T-helper 22 cell (primary cell): ENCODE data around the gene FUT6.
A peak's percentile ranks its signal among the peaks of the same experiment; 100 is the strongest.

Experiments
- DNase-seq: peaks from one replicate; pipeline ENCODE4 v3.0.0-alpha.2; 2020; ENCODE audit warnings: low read depth

Gene FUT6

DNA sequence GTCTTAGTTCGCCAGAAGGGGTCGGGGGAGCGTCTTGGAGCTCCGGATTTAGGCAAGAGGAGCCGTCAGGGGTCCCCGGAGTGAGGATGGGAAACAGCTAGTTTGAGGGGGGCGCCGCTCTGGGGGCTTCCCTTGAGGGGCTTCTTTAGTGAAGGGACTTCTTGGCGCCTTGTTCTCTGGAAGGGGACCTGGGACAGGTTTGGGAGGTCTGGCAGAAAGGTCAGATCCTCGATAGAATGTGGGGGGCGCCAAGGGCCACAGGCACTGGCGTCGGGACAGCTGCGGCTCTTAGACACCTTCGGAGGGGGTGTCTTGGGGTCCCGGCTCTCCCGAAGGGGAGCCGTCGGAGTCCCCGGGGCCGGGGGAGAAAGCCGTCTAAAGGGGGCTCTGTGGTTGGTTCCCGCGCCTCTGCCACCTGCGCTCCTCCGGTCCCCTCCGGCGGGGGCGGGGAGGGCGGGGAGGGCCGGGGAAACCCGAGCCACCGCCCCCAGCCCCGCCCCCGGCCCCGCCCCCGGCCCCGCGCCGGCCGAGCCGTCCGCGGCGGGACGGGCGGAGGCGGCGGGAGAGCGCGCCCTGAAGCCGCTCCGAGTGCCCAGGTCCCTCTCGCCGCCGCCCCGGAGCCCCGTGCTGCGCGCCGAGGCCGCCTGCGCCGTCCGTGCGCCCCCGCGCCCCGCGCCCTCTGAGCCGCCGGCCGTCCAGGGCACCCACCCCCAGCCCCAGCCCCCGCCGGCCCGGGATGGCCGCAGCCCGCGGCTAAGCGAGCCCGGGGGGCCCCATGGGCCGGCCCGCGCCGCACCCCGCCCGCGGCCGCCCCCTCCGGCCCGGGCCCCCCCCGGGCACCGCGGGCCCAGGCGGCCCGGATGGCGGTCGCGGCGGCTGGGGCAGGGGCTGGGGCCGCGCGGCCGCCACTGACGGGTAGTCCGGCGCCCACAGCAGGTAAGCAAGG is 34.7 kb downstream of the FUT6 start, which contains the start of gene NRTN:
NRTN (plus strand) TSS at position 552 of the 946 bp plus-strand sequence. CDS start 19,099 bp downstream, outside the sequence.
- DNase-seq: peak; percentile 32

DNA sequence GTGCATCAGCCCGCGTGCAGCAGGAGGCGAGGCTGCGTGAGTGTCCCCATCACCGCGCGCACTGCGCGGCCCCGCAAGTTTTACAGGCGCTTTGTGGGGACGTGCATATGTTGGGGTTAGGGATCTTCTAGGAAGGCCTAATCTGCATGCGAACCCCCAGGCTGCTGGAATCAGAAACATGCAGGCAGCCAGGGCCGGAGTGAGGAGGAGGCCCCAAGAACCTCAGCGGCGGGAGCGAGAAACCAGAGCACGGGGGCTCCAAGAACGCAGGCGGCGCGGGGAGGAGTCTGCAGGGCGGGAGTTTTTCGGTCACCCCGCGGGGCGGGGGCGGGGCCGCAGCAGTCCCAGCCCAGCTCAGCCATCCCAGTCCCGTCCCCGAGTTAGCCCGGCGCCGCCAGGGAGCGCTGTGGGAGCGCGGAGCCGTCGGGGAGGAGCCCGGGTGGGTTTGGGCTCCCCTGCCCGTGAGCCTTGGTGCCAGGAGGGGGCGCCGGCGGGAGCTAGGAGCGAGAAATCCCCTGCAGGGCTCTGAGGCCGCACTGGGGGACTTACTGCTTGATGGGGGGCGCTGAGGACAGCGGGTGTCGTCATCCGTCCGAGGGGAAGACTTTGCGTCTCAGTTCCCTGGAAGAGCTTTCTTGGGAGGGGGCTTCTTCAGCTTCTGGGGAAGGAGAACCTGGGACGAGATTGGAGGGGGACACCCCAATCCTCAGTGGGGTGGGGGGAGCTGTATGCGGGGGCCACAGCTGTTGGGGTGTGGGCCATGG is 35.6 kb downstream of the FUT6 start:
- peak; percentile 83 for DNase-seq

DNA sequence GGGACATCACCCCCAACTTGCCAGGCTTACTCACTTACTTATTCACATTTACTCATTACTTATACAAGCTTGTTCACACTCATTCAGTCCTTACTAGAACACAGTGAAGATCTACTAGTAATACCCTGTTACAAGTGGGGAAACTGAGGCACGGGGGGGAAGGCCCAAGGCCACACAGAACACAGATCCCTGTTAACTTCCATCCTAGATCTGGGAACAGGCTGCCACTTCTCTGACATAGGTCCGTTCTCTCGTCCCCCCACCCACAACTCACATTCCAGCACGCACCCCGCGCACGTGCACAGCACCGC is 36.1 kb downstream of the FUT6 start:
- DNase-seq: no peak

DNA sequence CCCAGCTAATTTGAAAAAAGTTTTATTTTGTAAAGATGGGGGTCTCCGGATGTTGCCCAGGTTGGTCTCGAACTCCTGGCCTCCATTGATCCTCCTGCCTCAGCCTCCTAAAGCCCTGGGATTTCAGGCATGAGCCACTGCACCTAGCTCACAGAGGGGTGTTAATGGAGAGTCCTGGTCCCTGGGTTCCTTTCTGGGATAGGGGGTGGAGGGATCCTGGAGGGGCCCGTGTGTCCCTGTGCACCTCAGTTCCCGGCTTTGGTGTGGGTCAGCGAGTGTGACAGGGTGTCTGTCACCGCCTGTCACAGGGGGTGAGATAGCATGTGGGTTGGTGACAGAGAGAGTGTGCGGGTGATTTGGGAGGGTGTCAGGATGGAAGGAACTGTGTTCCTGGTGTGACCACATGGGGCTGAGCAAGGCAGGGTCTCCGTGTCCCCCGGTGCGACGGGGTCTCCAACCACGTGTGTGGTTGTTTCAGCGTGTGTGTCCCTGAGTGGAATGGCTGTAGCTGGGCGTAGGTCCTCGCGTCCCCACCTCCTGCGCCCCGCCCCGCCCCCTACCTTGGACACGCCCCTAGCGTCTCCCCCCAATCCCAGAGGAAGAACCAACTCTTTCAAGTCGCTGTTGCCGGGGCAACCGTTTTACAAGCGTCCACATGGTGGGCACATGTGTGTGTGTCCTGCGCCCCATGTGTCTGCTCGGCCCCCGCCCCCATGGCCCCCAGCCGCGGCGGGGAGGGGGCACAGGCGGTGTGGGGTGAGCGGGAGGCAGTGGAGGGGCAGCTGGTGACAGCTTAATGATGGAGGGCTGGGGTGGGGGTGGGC is 37.5 kb downstream of the FUT6 start:
- no peak for DNase-seq

DNA sequence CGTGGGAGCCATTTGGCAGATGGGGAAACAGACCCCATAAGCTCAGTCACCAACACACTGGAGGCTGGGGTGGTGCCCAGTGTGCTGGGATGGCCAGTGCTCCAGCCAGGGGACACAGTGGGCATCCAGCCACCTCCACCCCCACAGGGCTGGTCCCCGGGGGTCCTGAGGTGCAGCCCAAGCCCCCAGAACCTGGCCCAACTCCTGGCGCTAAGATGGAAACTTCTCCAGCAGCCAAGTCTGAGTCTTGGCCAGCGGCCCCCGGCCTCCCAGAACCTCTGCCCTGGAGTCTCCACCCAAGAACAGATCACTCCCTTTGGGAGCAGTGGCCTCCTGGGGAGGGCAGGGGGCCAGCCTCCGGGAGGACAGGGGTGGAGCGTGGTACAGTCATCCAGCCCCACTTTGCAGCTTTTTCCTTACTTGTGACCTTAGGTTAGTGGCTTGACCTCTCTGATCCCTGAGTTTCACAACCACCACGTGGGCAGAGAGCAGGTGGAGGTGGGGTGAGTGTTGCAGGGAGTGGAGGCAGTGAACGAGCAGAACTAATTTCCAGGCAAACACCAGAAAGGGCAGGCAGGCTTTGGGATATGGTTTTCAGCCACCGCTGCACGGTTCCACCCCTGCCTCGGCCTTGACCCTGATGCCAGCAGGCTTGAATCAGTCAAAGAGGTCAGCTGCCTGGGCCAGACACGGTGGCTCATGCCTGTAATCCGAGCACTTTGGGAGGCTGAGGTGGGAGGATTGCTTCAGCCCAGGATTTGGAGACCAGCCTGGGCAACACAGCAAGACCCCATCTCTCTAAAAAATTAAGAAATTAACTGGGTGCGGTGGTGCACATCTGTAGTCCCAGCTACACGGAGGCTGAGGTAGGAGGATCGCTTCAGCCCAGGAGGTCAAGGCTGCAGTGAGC is 38.9 kb downstream of the FUT6 start:
- no peak for DNase-seq

DNA sequence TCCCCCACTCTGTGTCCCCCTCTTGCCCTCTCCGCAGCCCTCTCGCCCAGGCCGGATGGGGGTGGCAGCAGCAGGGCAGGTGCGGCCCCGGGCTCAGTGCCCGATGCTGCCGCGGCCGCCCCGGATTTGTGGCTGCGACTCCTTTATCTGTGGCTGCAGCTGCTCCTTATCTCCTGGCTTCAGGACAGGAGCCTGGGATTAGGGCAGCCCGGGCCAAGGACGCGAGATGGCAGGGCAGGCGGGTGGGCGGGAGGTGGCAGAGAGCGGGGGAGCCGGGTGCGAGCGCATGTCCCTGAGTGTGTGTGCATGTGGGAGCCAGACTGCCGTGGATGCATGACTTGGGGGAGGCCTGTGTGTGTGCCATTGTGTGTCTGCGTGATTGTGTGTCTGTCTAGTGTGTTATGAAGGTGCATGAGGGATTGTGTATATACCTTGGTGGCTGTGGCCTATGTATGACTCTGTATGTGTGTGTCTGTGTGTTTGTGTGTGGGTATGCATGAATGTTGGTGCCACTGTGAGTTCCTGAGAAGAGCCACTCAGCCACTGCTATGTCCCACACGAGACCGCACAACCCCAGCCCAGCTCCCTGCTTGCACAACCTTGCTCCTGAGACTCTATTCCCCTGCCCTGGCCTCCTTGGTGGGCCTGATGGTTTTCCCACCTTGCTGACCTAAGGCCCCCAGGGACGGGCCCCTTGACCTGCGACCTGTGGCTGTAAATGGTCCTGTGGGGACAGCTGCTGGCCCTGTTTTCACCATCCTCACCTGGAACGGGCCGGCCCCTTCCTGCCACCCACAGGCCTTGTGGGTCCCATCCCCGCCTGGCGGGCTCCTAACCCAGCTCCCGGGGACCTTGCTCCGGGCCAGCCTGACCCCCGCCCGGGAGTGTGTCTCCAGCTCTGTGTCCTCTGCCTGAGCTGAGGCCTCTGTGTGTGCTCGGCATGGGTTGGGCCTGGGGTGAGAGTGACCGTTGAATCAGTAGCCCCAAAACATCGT is 40.0 kb downstream of the FUT6 start:
- no peak for DNase-seq

DNA sequence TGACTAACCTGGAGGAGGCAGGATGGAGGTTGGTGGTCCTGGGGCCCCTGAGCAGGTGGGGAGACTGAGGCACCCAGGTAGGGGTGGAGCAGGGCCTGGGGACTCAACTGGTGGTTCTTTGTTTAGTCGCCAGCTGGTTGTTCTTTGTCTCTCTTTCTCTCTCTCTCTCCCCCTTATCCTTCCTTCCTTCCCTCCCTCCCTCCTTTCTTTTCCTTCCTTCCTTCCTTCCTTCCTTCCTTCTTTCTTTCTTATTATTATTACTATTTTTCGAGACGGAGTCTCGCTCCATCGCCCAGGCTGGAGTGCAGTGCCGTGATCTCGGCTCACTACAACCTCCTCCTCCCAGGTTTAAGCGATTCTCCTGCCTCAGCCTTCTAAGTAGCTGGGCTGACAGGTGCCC is 41.3 kb downstream of the FUT6 start:
- DNase-seq: no peak

DNA sequence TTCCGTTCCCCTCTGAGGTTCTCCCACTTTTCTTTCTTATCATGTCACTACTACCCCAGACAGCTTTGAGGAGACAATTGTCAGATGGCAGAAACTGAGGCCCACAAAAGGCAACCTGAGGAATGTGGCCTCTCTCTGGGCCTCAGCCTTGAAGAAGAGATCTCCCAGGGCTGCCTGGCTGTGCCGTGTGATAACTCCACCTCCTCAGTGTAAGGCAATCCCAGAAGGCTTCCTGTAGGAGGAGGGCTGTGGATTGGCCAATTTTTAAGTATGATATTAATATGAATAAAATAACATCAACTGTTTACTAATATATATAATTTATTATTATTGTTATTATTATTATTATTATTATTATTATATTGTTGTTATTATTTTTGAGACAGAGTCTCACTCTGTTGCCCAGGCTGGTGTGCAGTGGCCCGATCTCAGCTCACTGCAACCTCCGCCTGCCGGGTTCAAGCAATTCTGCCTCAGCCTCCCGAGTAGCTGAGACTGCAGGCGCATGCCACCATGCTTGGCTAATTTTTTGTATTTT is 44.1 kb downstream of the FUT6 start:
- DNase-seq: no peak

DNA sequence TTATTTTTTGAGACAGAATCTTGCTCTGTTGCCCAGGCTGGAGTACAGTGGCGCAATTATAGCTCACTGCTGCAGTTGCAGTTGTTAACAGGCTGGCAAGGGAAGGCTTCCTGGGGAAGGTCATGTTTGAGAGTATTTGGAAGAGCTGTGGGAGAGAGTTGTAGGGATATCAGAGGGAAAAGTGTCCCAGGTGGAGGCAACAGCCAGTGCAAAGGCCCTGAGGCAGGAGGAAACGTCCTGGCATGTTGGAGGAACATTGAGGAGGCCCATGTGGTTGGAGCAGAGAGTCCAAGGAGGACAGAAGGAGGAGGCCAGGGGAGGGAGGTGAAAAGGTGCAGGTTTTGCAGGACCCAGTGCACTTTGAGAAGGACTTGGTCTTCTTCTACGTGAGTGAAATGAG is 46.3 kb downstream of the FUT6 start:
- DNase-seq: no peak

DNA sequence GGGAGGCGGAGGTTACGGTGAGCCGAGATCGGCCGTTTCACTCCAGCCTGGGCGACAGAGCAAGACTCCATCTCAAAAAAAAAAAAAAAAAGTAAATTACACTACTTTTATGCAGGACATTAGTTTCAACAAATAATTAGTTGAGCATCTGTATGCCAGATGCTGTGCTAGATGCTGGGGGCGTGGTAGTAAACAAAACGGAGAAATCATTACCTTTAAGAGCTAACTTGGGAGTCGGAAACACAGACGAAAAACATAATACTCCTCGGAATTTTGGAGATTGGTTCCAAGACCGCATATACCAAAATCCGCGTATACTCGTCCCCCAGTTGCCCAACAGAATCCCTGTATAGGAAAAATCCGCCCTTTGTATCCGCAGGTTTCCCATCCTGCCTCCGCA is 47.3 kb downstream of the FUT6 start:
- DNase-seq: no peak

DNA sequence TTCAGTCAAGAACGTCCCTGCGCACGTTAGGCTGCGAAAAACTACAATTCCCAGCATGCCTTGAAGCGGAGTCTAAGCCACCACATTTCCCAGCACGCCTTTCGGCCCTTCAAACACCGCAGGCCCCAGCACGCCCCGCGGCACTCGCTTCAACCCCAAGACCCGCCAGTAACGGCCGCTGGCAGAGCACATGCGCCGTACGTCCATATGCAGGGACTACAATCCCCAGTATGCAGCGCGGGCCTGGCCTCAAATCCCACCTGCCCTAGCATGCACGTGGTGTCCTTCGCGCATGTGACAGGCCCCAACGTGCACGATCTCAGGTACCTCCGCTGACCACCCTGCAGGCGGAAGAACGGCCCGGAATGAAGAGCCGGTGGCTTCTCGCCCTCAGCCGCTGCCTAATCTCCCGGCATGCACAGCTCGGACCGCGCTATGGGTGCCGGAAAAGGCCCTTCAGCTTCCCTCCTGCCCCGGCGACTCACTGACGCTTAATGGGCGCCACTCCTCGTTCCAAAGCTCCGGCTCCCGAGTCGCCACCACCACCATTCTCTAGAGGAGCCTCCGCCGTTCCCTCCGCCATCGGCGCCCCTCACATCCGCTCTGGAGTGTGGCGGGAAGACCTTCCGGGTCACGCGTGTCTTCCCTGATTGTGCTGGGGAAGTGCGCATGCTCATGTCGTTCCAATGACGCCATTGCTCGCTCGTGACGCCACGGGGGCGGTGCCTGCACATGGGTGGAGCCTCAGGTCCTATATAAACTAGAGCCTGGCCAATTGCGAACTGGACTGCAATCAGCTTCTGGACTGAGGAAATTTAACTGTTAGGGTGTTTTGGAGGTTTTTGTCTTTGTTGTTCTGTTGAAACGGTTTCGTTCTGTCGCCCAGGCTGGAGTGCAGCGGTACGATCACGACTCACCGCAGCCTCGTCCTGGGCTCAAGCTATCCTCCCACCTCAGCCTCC is 48.7 kb downstream of the FUT6 start, which contains the start of gene DUS3L:
DUS3L (minus strand) TSS at position 605 of the 962 bp plus-strand sequence; CDS start at position 583, 22 bp downstream.
- peak; percentile 95 for DNase-seq

DNA sequence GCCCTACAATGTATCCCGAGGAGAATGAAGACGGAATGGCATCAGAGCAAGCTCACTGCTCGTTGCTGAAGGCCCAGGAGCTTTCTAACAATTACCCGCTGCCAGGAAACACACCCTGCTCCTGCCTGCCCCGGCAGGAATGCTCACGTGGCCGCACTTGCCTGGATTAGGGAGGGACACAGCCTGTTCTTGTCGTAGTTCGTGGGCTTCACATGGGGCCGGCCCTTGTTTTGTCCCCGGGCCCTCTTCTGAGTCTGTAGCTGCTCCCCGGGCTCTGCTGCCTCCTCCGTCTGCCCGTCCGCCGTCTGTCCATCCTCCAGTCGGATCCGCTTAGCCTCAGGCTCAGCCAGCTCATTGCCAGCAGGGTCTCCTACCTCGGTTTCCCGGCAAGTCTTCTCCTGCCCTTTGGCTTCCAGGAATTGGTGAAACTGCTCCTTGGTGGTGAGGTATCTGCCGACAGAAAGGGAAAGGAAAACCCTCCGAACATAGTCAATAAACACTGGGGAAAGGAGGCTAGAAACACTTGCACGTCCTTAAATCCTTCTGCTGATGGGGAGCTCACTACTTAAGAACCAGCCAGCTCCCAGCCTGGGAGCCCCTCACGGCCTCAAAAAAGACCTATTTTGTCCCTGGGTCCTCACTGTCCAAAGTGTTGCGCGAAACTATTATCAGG is 49.5 kb downstream of the FUT6 start:
- DNase-seq: no peak

DNA sequence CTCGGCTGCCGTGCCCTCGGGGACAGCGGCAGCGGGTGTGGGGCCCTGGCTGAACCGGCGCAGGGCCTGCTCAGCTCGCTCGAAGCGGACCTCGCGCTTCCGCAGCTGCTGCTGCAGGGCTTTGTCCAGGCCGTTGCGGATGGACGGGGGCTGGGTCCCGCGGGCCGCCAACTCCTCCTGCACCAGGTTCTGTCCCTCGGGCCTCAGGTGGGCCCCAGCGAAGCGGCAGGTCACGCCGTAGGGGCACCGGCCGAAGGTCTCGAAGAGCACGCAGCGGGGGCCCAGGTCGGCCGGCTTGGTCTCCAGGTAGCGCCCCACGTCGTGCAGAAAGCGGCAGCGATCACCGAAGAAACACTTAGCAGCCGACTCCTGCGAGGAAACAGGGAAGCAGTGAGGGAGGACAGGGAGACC is 50.1 kb downstream of the FUT6 start:
- no peak for DNase-seq

DNA sequence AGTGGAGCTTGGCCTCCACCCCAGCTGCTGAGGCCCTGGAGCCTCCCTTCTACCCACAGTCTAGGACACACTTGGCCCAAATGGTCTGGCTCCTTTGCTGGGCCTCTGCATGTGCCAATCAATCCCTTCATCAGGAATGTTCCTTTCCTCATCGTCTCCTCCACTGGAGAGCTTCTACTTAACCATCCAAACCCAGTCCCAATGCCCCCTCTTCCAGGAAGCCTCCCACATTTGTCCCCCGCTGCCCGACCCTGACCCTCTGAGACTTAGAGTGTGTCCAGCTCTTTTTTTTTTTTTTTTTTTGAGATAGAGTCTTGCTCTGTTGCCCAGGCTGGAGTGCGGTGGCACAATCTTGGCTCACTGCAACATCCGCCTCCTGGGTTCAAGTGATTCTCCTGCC is 51.1 kb downstream of the FUT6 start:
- no peak for DNase-seq

DNA sequence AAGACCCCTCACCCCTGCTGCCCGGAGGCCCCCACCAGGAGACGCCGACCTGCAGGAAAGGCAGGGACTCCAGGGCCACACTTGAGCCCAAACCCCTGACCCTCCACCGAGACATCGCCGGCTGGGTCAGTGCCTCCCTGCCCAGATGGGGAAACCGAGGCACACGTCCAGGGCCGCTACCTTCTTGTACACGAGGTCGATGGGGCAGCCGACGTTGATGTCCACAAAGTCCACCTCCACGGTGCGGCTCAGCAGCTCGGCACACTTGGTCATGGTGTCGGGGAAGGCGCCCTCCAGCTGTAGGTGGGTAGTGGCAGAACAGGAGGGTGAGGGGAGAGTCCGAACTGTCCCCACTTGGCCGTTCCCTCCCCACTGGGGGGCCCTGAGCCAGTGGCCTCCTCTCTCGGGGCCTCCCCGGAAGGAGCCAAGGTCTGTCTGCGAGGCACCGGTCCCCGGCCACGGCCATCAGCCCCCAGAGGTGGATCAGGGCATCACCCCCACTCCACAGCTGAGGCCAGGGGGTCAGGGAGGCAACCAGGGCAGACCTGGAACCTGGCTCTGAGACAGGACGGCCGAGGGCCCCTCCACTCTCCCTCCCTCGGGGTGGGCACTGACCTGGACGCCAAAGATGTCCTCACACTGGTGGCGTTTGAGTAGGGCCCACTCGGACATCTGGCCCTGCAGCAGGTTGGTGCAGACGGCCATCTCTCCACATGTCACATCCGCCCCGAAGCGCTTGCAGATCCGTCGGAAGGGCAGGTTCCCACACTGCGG is 51.9 kb downstream of the FUT6 start:
- no peak for DNase-seq

DNA sequence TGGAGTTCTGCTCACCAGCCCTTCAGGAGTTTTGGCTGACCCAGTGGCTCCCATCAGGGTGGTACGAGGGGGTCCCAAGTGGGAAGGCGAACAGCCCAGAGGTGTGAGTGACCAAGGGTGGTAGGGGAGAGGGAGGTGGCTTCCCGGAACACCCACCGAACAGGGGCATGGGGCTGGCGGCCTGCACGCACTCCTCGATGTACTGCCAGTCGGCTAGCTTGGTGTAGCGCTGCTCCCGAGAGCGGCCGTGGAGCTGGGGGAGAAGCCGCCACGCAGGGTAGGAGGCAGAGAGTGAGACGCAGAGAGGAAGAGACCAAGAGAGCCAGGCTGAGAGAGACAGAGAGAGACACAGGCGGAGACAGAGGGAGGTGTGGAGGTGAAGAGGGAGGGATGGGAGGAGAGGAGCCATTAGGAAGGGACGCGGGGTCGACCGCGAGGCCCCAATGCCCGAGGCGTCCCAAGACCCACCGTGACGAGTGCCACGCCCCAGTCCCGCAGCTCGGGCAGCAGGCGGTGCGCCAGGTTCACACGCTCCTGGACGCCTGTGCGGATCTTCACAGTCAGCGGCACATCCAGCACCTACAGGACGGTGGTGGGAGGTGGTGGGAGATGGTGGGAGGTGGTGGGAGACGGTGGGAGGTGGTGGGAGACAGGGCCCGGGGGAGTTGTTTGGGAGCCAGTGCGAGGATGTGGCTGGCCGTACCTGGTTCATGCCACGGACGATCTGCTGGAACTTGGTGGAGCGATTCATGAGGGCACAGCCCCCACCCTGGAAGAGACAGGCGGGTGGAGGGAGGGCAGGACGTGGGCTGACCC is 52.7 kb downstream of the FUT6 start:
- no peak for DNase-seq
